Measurements from ENCODE around the gene ATP8B1. TPM values are rescaled to one million over a fixed set of nuclear protein-coding genes. Genes with fewer than 3 reads are reported as not detected.

The ATP8B1 gene
- total and polyA plus RNA-seq, 2 donors (not counting 1 experiment from before 2014, with no cell fraction given) = 109 to 125 TPM

GRCh38 chr18:57749604-57749970 lies 53.5 kb downstream of the ATP8B1 start:
- Histone ChIP-seq H2AFZ (ENCODE audit: low read length) (no peak overlapping the region), H3K79me2 (ENCODE audit: control insufficient read depth, insufficient read depth, low read length) (peaks cover 93% of the 10 kb centered on the region), H4K20me1 (ENCODE audit: control insufficient read depth, extremely low read depth, insufficient read depth, low read length) (no peaks in the 10 kb centered on the region), H3K4me3 (replicated peaks in 1 of 4; ENCODE audit: control extremely low read depth in 1 of 4, insufficient read depth in 1 of 4, low read depth in 3 of 4, low read length in 4 of 4) (no peak overlapping the region), H3K9me3 (ENCODE audit: control insufficient read depth, insufficient read depth, low read depth, low read length) (no peaks in the 10 kb centered on the region), H3K4me1 (ENCODE audit: control insufficient read depth, extremely low read depth, insufficient read depth, low read length) (peaks cover 7% of the 10 kb centered on the region), H3K4me2 (ENCODE audit: extremely low read depth, insufficient read depth, low read length) (no peak overlapping the region), H3K27me3 (ENCODE audit: control insufficient read depth, insufficient read depth, low read length) (no peaks in the 10 kb centered on the region), H3K27ac (ENCODE audit: insufficient read depth, low read length) (no peak overlapping the region), H3K9ac (ENCODE audit: insufficient read depth, low read length) (no peak overlapping the region), H3K36me3 (ENCODE audit: control insufficient read depth, insufficient read depth, low read length) (no peaks in the 10 kb centered on the region)
- no peak for DNase-seq (ENCODE audit: low read depth in 2 of 2)
- TF ChIP-seq EZH2 (IDR thresholded peaks at IDR 0.05; ENCODE audit: low read length, missing control alignments) (no peak), CTCF (conservative IDR thresholded peaks at IDR 0.05 in 1 of 2, IDR thresholded peaks at IDR 0.05 in 1 of 2; ENCODE audit: low read depth in 1 of 2, low read length in 2 of 2) (no peak)

GRCh38 chr18:57748770-57749603 lies 54.1 kb downstream of the ATP8B1 start:
- Histone ChIP-seq H3K9ac (ENCODE audit: insufficient read depth, low read length) (no peak overlapping the region), H3K4me3 (replicated peaks in 1 of 4; ENCODE audit: control extremely low read depth in 1 of 4, insufficient read depth in 1 of 4, low read depth in 3 of 4, low read length in 4 of 4) (no peak overlapping the region), H3K4me1 (ENCODE audit: control insufficient read depth, extremely low read depth, insufficient read depth, low read length) (peaks cover 7% of the 10 kb centered on the region), H2AFZ (ENCODE audit: low read length) (no peak overlapping the region), H4K20me1 (ENCODE audit: control insufficient read depth, extremely low read depth, insufficient read depth, low read length) (no peaks in the 10 kb centered on the region), H3K9me3 (ENCODE audit: control insufficient read depth, insufficient read depth, low read depth, low read length) (no peaks in the 10 kb centered on the region), H3K27me3 (ENCODE audit: control insufficient read depth, insufficient read depth, low read length) (no peaks in the 10 kb centered on the region), H3K79me2 (ENCODE audit: control insufficient read depth, insufficient read depth, low read length) (peaks cover 91% of the 10 kb centered on the region), H3K36me3 (ENCODE audit: control insufficient read depth, insufficient read depth, low read length) (no peaks in the 10 kb centered on the region), H3K27ac (ENCODE audit: insufficient read depth, low read length) (no peak overlapping the region), H3K4me2 (ENCODE audit: extremely low read depth, insufficient read depth, low read length) (no peak overlapping the region)
- peak; percentile 69 for DNase-seq (ENCODE audit: low read depth in 2 of 2)
- no peak for TF ChIP-seq EZH2 (IDR thresholded peaks at IDR 0.05; ENCODE audit: low read length, missing control alignments)
- no peak for TF ChIP-seq CTCF (conservative IDR thresholded peaks at IDR 0.05 in 1 of 2, IDR thresholded peaks at IDR 0.05 in 1 of 2; ENCODE audit: low read depth in 1 of 2, low read length in 2 of 2)

- Histone ChIP-seq H3K4me2 (ENCODE audit: extremely low read depth, insufficient read depth, low read length) (no peak overlapping the region), H2AFZ (ENCODE audit: low read length) (no peak overlapping the region), H3K9me3 (ENCODE audit: control insufficient read depth, insufficient read depth, low read depth, low read length) (no peaks in the 10 kb centered on the region), H3K27me3 (ENCODE audit: control insufficient read depth, insufficient read depth, low read length) (no peaks in the 10 kb centered on the region), H3K4me3 (replicated peaks in 1 of 4; ENCODE audit: control extremely low read depth in 1 of 4, insufficient read depth in 1 of 4, low read depth in 3 of 4, low read length in 4 of 4) (no peak overlapping the region), H3K36me3 (ENCODE audit: control insufficient read depth, insufficient read depth, low read length) (no peaks in the 10 kb centered on the region), H3K4me1 (ENCODE audit: control insufficient read depth, extremely low read depth, insufficient read depth, low read length) (peaks cover 9% of the 10 kb centered on the region), H3K9ac (ENCODE audit: insufficient read depth, low read length) (no peak overlapping the region), H4K20me1 (ENCODE audit: control insufficient read depth, extremely low read depth, insufficient read depth, low read length) (no peaks in the 10 kb centered on the region), H3K27ac (ENCODE audit: insufficient read depth, low read length) (no peak overlapping the region), H3K79me2 (ENCODE audit: control insufficient read depth, insufficient read depth, low read length) (peaks cover 90% of the 10 kb centered on the region)
- DNase-seq (ENCODE audit: low read depth in 2 of 2) = no peak
- TF ChIP-seq CTCF (conservative IDR thresholded peaks at IDR 0.05 in 1 of 2, IDR thresholded peaks at IDR 0.05 in 1 of 2; ENCODE audit: low read depth in 1 of 2, low read length in 2 of 2) (no peak), EZH2 (IDR thresholded peaks at IDR 0.05; ENCODE audit: low read length, missing control alignments) (no peak)
Measured at GRCh38 chr18:57747809-57748680, 55.1 kb downstream of the ATP8B1 start.

Measured in fibroblast of lung (primary cell).